ENCODE results near the gene PPIG.
"Not testable (repeated sequence)": the region's sequence is repeated elsewhere in the genome, so short reads cannot be mapped to it uniquely, and the experiment has no call there.

The PPIG gene

GRCh38 chr2:169664978-169665930 lies 81.1 kb downstream of the PPIG start:
- DNase-seq = no peak

GRCh38 chr2:169667583-169667982 lies 83.4 kb downstream of the PPIG start:
- DNase-seq = no peak

- DNase-seq = no peak
These were observed 86.1 kb downstream of the PPIG start for GRCh38 chr2:169670215-169670651.

- DNase-seq = no peak
These were observed 86.8 kb downstream of the PPIG start for GRCh38 chr2:169670937-169671336.

- DNase-seq = no peak
These were observed 88.3 kb downstream of the PPIG start for GRCh38 chr2:169672406-169672805.

- DNase-seq = no peak
These were observed 89.0 kb downstream of the PPIG start for GRCh38 chr2:169673106-169673505.

- no peak for DNase-seq
These were observed 89.8 kb downstream of the PPIG start for GRCh38 chr2:169673921-169674320.

- no peak for DNase-seq
These were observed 92.2 kb downstream of the PPIG start for GRCh38 chr2:169676357-169676756.

GRCh38 chr2:169676850-169677249 lies 92.7 kb downstream of the PPIG start:
- no peak for DNase-seq

- no peak for DNase-seq
These were observed 98.9 kb downstream of the PPIG start for GRCh38 chr2:169683054-169683424.

GRCh38 chr2:169683425-169684134 lies 99.4 kb downstream of the PPIG start:
- no peak for DNase-seq

GRCh38 chr2:169684135-169684565 lies 100.0 kb downstream of the PPIG start:
- DNase-seq = no peak

GRCh38 chr2:169684712-169685111 lies 100.6 kb downstream of the PPIG start:
- not testable (repeated sequence) for DNase-seq

- DNase-seq = not testable (repeated sequence)
These were observed 102.7 kb downstream of the PPIG start for GRCh38 chr2:169686825-169687224.

- not testable (repeated sequence) for DNase-seq
These were observed 103.8 kb downstream of the PPIG start for GRCh38 chr2:169687943-169688342.

GRCh38 chr2:169690958-169691357 lies 106.8 kb downstream of the PPIG start:
- DNase-seq = no peak
